Liver (tissue), 3 donors: ENCODE data around the gene RAB3C.

Source experiments
- CTCF ChIP-seq: fragments of 150-350 bp; IDR thresholded peaks from 2 replicates; pipeline ENCODE4 v1.5.1; 2017; ENCODE audit warnings: improper control_type of control experiment, low read depth, low read length; ENCODE audit not compliant: missing input control
- HNF4G ChIP-seq: IDR thresholded peaks from 2 replicates; pipeline ENCODE4 v1.6.1; 2016; ENCODE audit warnings: antibody characterized with exemption
- JUND ChIP-seq, 2 donors: IDR thresholded peaks; 2 replicates each; pipeline ENCODE4 v1.6.1; 2016; ENCODE audit warnings: antibody characterized with exemption in 2 of 2
- RAD21 ChIP-seq, 2 donors: IDR thresholded peaks; 2 replicates each; pipeline ENCODE4 v1.6.1; 2016; ENCODE audit warnings: antibody characterized with exemption in 2 of 2, mild to moderate bottlenecking in 2 of 2
- RXRA ChIP-seq, 2 donors: IDR thresholded peaks; 2 replicates each; pipeline ENCODE4 v1.6.1; 2017 to 2018; ENCODE audit warnings: antibody characterized with exemption in 2 of 2, mild to moderate bottlenecking in 1 of 2
- SP1 ChIP-seq: IDR thresholded peaks from 2 replicates; pipeline ENCODE4 v1.6.1; 2018; ENCODE audit warnings: antibody characterized with exemption, mild to moderate bottlenecking
- TAF1 ChIP-seq: conservative IDR thresholded peaks from 2 replicates; pipeline ENCODE4 v1.6.1; 2016; ENCODE audit warnings: antibody characterized with exemption, mild to moderate bottlenecking
- ZBTB33 ChIP-seq: IDR thresholded peaks from 2 replicates; pipeline ENCODE4 v1.6.1; 2016; ENCODE audit warnings: antibody characterized with exemption
- donor health status: healthy.
- donor health status: healthy.

- no peak for TF ChIP-seq CTCF
- TF ChIP-seq RAD21 (IDR thresholded peaks at IDR 0.05) = no peak
- TF ChIP-seq SP1 = no peak
- no peak for TF ChIP-seq ZBTB33
- TF ChIP-seq JUND (IDR thresholded peaks at IDR 0.05) = no peak
- TF ChIP-seq HNF4G = no peak
- TF ChIP-seq RXRA (IDR thresholded peaks at IDR 0.05) = no peak
- TF ChIP-seq TAF1 = no peak
Observed at GRCh38 chr5:58544926-58545325, 37.9 kb upstream of the RAB3C start.
